GM12892 (cell line): ENCODE measurements around the gene P2RY6.
"Not testable (repeated sequence)": the region's sequence is repeated elsewhere in the genome, so short reads cannot be mapped to it uniquely, and the experiment has no call there.

Source experiments
- DNase-seq: peaks from one replicate; pipeline ENCODE4 v3.0.0; 2011; ENCODE audit not compliant: insufficient read length
- FAIRE-seq: peaks from 2 replicates; lab custom pipeline; 2011; peaks lifted over from hg19 to GRCh38; lab: Jason Lieb, UNC
- POLR2A ChIP-seq: IDR thresholded peaks from 2 replicates; pipeline ENCODE4 v1.6.1; 2011; ENCODE audit warnings: low read depth, low read length, control low read depth
- POLR2AphosphoS5 ChIP-seq: IDR thresholded peaks from 2 replicates; pipeline ENCODE4 v1.6.1; 2011; ENCODE audit warnings: low read depth, low read length, control low read depth
- TAF1 ChIP-seq: IDR thresholded peaks from 2 replicates; pipeline ENCODE4 v1.6.1; 2011; ENCODE audit warnings: low read depth, mild to moderate bottlenecking, control low read depth, low read length, borderline replicate concordance

P2RY6 gene

GRCh38 chr11:73229896-73230875 is 42.0 kb upstream of the P2RY6 start:
- FAIRE-seq (no peak), DNase-seq (no peak)
- TF ChIP-seq POLR2AphosphoS5: no peak
- no peak for TF ChIP-seq TAF1
- TF ChIP-seq POLR2A: no peak

GRCh38 chr11:73230931-73231330 is 41.2 kb upstream of the P2RY6 start:
- no peak for TF ChIP-seq POLR2A
- TF ChIP-seq POLR2AphosphoS5: no peak
- TF ChIP-seq TAF1: no peak
- no peak for FAIRE-seq
- DNase-seq: no peak

GRCh38 chr11:73232487-73232886 is 39.7 kb upstream of the P2RY6 start:
- not testable (repeated sequence) for DNase-seq, FAIRE-seq

- no peak for DNase-seq
- TF ChIP-seq POLR2AphosphoS5 (no peak), TAF1 (no peak), POLR2A (no peak)
These were observed 38.9 kb upstream of the P2RY6 start for GRCh38 chr11:73233211-73233610.

GRCh38 chr11:73233692-73234470 is 38.3 kb upstream of the P2RY6 start:
- FAIRE-seq (no peak), DNase-seq (no peak)
- TF ChIP-seq TAF1 (no peak), POLR2A (no peak), POLR2AphosphoS5 (no peak)

More at GRCh38 chr11:73233211-73233610, 38.9 kb upstream of the P2RY6 start:
- no peak for FAIRE-seq

- TF ChIP-seq TAF1 (no peak), POLR2AphosphoS5 (no peak), POLR2A (no peak)
- DNase-seq: no peak
- FAIRE-seq: no peak
These were observed 37.5 kb upstream of the P2RY6 start for GRCh38 chr11:73234471-73235181.

- TF ChIP-seq POLR2AphosphoS5 (no peak), POLR2A (no peak), TAF1 (no peak)
- DNase-seq (no peak), FAIRE-seq (no peak)
These were observed 36.8 kb upstream of the P2RY6 start for GRCh38 chr11:73235236-73235786.

- no peak for DNase-seq
- peak; percentile 48 for FAIRE-seq
- no peak for TF ChIP-seq TAF1
- TF ChIP-seq POLR2AphosphoS5: no peak
- TF ChIP-seq POLR2A: no peak
These were observed 35.9 kb upstream of the P2RY6 start for GRCh38 chr11:73236205-73236765.

GRCh38 chr11:73236854-73237253 is 35.3 kb upstream of the P2RY6 start:
- DNase-seq: peak; percentile 52
- FAIRE-seq: peak; percentile 80

GRCh38 chr11:73237471-73238290 is 34.5 kb upstream of the P2RY6 start:
- TF ChIP-seq POLR2A (no peak), POLR2AphosphoS5 (no peak), TAF1 (no peak)
- no peak for FAIRE-seq
- no peak for DNase-seq

More at GRCh38 chr11:73236854-73237253, 35.3 kb upstream of the P2RY6 start:
- TF ChIP-seq POLR2AphosphoS5 (no peak), POLR2A (no peak), TAF1 (no peak)
